ENCODE results near the gene ITPA. TPM values are rescaled to one million over a fixed set of nuclear protein-coding genes. Genes with fewer than 3 reads are reported as not detected.

The ITPA gene
- total and polyA plus RNA-seq, 2 of the 13 experiments (the other 11 are each of a cell fraction or from before 2014, with no cell fraction given) = 60.1 to 103 TPM

- TF ChIP-seq MBNL3 (CRISPR knock-in tag; conservative IDR thresholded peaks at IDR 0.05) = no peak
- no peak for TF ChIP-seq ZNF121 (CRISPR knock-in tag; IDR thresholded peaks at IDR 0.05)
- no peak for TF ChIP-seq IRF2 (CRISPR knock-in tag; IDR thresholded peaks at IDR 0.05)
- TF ChIP-seq, protein P1, sequence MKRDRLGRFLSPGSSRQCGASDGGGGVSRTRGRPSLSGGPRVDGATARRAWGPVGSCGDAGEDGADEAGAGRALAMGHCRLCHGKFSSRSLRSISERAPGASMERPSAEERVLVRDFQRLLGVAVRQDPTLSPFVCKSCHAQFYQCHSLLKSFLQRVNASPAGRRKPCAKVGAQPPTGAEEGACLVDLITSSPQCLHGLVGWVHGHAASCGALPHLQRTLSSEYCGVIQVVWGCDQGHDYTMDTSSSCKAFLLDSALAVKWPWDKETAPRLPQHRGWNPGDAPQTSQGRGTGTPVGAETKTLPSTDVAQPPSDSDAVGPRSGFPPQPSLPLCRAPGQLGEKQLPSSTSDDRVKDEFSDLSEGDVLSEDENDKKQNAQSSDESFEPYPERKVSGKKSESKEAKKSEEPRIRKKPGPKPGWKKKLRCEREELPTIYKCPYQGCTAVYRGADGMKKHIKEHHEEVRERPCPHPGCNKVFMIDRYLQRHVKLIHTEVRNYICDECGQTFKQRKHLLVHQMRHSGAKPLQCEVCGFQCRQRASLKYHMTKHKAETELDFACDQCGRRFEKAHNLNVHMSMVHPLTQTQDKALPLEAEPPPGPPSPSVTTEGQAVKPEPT (CRISPR knock-in tag; IDR thresholded peaks at IDR 0.05; ENCODE audit: low read depth) = 0 out of 2 replicates have a peak, but pooled peaks have one; percentile 25
- no peak for TF ChIP-seq ZBTB7A (CRISPR knock-in tag; IDR thresholded peaks at IDR 0.05)
- 0 out of 2 replicates have a peak, but pooled peaks have one; percentile 9 for TF ChIP-seq TARDBP (CRISPR knock-in tag; IDR thresholded peaks at IDR 0.05)
- TF ChIP-seq, protein P2, sequence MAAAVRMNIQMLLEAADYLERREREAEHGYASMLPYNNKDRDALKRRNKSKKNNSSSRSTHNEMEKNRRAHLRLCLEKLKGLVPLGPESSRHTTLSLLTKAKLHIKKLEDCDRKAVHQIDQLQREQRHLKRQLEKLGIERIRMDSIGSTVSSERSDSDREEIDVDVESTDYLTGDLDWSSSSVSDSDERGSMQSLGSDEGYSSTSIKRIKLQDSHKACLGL (CRISPR knock-in tag; IDR thresholded peaks at IDR 0.05) = no peak
- no peak for TF ChIP-seq ZNF24 (IDR thresholded peaks at IDR 0.05)
- TF ChIP-seq MYNN (CRISPR knock-in tag; IDR thresholded peaks at IDR 0.05; ENCODE audit: low read depth) = no peak
- no peak for TF ChIP-seq STAG1 (CRISPR knock-in tag; IDR thresholded peaks at IDR 0.05)
- TF ChIP-seq, protein P3, sequence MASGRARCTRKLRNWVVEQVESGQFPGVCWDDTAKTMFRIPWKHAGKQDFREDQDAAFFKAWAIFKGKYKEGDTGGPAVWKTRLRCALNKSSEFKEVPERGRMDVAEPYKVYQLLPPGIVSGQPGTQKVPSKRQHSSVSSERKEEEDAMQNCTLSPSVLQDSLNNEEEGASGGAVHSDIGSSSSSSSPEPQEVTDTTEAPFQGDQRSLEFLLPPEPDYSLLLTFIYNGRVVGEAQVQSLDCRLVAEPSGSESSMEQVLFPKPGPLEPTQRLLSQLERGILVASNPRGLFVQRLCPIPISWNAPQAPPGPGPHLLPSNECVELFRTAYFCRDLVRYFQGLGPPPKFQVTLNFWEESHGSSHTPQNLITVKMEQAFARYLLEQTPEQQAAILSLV (CRISPR knock-in tag; IDR thresholded peaks at IDR 0.05; ENCODE audit: borderline replicate concordance) = peak; percentile 12; the same call in 1 of the 2 replicates
- TF ChIP-seq ZNF274 (CRISPR knock-in tag; IDR thresholded peaks at IDR 0.05) = no peak
- TF ChIP-seq FOXJ3 (CRISPR knock-in tag; IDR thresholded peaks at IDR 0.05; ENCODE audit: borderline replicate concordance) = no peak
- TF ChIP-seq ZNF451 (CRISPR knock-in tag; IDR thresholded peaks at IDR 0.05) = no peak
- TF ChIP-seq, protein P4, sequence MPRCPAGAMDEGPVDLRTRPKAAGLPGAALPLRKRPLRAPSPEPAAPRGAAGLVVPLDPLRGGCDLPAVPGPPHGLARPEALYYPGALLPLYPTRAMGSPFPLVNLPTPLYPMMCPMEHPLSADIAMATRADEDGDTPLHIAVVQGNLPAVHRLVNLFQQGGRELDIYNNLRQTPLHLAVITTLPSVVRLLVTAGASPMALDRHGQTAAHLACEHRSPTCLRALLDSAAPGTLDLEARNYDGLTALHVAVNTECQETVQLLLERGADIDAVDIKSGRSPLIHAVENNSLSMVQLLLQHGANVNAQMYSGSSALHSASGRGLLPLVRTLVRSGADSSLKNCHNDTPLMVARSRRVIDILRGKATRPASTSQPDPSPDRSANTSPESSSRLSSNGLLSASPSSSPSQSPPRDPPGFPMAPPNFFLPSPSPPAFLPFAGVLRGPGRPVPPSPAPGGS (CRISPR knock-in tag; IDR thresholded peaks at IDR 0.05) = no peak
- TF ChIP-seq HNRNPLL (IDR thresholded peaks at IDR 0.05; ENCODE audit: low read depth, low read length, poor library complexity, severe bottlenecking) = no peak
- no peak for TF ChIP-seq TSC22D2 (CRISPR knock-in tag; IDR thresholded peaks at IDR 0.05; ENCODE audit: borderline replicate concordance)
- 0 out of 2 replicates have a peak, but pooled peaks have one; percentile 26 for TF ChIP-seq ZNF136 (CRISPR knock-in tag; IDR thresholded peaks at IDR 0.05; ENCODE audit: low read depth)
- no peak for TF ChIP-seq ZNF235 (CRISPR knock-in tag; IDR thresholded peaks at IDR 0.05; ENCODE audit: borderline replicate concordance)
- 0 out of 2 replicates have a peak, but pooled peaks have one; percentile 43 for TF ChIP-seq CC2D1A (CRISPR knock-in tag; IDR thresholded peaks at IDR 0.05)
- TF ChIP-seq NCOA1 (CRISPR knock-in tag; IDR thresholded peaks at IDR 0.05) = no peak
- TF ChIP-seq, protein P5, sequence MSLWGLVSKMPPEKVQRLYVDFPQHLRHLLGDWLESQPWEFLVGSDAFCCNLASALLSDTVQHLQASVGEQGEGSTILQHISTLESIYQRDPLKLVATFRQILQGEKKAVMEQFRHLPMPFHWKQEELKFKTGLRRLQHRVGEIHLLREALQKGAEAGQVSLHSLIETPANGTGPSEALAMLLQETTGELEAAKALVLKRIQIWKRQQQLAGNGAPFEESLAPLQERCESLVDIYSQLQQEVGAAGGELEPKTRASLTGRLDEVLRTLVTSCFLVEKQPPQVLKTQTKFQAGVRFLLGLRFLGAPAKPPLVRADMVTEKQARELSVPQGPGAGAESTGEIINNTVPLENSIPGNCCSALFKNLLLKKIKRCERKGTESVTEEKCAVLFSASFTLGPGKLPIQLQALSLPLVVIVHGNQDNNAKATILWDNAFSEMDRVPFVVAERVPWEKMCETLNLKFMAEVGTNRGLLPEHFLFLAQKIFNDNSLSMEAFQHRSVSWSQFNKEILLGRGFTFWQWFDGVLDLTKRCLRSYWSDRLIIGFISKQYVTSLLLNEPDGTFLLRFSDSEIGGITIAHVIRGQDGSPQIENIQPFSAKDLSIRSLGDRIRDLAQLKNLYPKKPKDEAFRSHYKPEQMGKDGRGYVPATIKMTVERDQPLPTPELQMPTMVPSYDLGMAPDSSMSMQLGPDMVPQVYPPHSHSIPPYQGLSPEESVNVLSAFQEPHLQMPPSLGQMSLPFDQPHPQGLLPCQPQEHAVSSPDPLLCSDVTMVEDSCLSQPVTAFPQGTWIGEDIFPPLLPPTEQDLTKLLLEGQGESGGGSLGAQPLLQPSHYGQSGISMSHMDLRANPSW (CRISPR knock-in tag; IDR thresholded peaks at IDR 0.05; ENCODE audit: borderline replicate concordance) = no peak
- no peak for TF ChIP-seq ZNF30 (CRISPR knock-in tag; IDR thresholded peaks at IDR 0.05)
These were observed 40.3 kb upstream of the ITPA start (continued) for GRCh38 chr20:3168829-3169590.

Data from HepG2 (cell line).